Activated CD4-positive, alpha-beta T cell treated with anti-CD3 and anti-CD28 coated beads for 48 hours (primary cell): ENCODE measurements around the gene SAMD4A.
A peak's percentile ranks its signal among the peaks of the same experiment; 100 is the strongest.
"Not testable (repeated sequence)": the region's sequence is repeated elsewhere in the genome, so short reads cannot be mapped to it uniquely, and the experiment has no call there.

ENCODE experiments used
- DNase-seq: peaks from one replicate; pipeline ENCODE4 v3.0.0-alpha.2; 2020

The SAMD4A gene

DNA sequence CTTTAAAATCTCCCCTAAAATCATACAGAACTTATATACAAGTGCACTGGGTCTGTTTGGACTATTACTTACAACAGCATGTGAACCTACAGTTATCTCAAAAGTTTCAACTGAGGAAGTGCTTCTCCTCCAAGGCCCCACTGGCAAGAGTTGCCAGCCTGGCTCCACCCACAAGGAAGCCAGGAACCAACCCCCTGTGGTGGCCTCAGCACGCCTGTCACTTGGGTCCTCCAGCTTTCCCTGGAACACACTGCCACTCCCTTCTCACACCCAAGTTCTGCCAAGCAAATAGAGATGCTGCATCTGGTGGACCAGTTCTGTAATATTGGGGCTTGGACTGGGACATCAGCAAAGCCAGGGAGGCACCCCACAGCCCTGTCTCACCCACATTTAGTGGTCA is 220.3 kb downstream of the SAMD4A start:
- no peak for DNase-seq

DNA sequence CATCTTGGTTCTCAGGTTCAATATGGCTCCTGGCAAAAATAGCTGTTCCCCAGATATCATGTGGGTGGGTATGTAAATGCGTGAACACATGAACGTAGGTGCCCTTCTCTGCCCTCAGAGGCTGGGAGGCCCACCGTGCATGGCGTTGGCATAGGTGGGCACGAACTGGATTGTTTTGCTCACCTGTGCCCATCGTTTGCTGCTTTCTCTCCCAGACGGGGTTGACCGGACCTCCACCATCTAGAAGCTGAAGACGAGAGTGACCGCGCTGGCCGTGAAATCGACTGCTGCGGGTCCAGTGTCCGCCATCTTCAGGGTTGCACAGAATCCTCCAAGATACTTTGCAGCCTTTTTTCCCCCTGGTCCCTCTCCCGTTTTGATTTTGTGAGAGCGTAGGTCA is 221.8 kb downstream of the SAMD4A start:
- DNase-seq, result no peak

DNA sequence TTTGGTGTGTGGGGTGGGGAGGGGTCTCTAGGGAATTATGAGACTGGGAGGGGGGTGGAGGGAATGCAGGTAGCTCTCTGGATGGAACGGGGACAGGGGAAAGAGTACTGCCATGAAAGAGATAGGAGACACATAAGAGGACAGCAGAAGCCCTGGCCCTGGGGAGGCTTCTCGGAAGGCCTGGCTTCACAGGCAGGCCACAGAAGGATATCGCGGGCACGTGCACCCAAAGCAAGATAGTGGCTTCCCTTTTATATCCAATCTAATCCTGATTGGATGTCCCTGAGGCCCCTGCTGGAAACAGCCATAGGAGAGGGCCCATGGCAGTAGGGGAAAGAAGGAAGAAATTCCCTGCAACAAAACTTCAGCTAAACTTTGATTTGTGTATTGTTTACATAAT is 222.2 kb downstream of the SAMD4A start:
- no peak for DNase-seq

DNA sequence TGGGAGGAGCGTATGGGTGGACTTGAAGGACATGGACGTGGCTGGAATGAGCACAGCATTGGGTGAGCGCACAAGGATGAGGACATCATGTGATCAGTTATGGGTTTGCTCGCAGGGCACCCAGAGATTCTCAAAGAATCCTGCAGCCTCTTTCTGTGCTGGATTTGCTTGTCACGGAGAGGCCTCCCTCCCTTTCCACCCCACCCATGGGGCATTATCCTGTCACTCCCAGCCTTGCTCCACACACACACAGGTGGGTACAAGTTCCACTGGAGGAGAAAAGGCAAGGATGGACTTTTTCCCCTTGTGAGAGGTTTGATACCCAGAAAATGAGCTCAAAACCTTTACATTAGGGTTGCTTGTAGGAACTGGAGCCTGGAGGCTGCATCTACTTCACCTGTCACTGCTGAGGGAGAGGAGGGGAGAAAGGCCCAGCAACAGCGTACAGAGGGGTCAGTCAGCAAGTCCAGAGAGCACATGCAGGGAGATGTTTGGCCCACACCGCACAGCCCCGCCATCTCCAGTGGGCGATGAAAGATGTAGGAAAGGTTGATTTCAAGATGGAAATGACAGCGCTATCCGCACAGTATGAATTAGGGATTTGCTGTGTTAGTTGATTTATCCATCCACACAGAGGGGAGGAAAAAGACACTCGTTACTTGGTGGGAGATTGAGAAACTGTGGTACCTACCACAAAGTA is 223.0 kb downstream of the SAMD4A start:
- DNase-seq, result no peak

DNA sequence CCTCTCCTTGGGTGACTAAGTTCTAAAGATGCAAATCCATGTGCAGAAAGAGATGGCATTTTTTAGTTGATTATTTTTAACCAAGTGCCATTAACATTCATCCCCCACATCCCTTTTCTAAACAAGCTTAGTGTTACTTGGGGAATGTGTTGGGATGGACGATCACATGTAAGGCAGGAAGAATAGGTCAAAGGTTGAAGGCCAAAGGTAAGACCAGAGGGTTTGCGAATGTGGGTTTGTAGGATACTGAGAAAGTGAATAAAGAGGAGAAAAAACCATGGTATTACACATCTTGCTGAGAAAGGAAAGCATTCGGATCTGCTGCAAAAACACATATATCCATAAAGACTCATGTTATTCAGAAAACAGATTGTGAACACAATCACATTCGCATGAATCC is 224.1 kb downstream of the SAMD4A start:
- no peak for DNase-seq

DNA sequence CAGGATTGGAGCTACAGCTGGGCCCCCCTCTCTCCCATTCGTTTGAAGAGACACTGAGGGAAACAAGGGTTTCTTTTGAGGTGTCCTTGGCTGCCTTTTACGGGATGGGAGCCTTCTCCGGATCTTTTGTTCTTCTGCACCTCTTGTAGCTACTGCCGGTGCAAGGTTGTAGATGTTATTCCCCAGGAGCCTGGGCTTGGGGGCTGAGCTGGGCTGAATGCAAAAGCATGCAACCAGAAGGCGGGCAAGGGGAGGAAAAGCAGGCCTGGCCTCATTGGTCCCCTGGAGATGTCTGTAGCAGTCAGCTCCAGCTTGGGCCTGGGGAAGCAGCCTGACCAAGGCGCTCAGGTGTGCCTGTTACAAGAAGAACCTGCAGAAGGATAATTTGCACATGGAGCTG is 225.4 kb downstream of the SAMD4A start:
- DNase-seq, result no peak

DNA sequence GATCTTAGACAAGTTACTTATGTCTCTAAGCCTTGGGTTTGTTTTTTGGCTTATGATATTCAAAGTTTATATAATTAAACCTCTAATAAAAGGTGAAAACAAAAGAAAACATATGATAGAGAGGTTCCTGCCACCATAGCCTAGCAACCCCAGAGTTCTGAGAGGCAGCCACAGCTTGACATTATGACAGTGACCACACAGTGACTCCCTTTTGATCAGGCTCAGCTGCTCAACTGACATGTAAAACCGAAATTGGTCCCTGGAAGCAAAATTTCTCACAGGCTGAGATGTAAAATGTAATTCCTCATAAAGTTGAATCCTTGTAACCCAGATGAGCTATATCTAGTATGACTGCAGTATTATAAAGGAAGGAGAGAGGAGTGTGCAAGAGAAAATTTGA is 227.2 kb downstream of the SAMD4A start:
- no peak for DNase-seq

DNA sequence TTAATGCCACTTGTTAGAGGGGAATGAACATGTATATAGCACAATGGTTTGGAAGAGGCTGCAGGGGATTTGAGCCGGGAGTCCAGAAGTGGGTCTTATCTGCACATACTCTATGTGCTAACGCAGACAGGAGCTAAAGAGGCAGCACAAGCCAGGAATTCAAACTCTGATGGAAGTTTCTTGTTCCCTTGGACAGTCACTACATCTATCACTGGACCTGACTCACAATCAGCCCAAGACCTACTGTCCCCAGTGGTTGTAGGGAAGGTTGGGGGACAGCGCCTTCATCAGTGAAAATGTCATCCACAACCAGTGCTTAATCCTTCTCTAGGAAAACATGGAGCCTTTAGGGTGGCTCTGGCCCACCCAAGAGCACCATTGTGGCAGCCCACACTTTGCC is 227.9 kb downstream of the SAMD4A start:
- no peak for DNase-seq

DNA sequence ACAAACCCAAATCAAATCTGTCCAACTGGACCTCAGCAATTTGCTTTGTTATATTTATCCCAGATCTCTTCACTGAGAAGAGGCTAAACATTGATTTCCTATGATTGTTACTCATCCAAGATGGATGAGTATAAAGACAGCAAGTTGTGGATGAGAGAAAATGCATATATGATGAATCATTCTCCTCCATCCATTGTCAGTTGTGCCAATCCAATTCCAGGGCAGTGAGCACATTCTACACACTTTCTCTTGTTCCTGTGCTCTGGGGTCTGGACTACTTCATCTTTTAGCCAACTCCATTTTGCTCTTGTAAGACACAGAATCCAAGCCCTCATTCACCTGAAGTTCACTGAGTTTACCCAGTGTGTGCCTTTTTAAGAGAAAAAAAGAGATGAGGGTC is 230.0 kb downstream of the SAMD4A start:
- DNase-seq, result no peak

DNA sequence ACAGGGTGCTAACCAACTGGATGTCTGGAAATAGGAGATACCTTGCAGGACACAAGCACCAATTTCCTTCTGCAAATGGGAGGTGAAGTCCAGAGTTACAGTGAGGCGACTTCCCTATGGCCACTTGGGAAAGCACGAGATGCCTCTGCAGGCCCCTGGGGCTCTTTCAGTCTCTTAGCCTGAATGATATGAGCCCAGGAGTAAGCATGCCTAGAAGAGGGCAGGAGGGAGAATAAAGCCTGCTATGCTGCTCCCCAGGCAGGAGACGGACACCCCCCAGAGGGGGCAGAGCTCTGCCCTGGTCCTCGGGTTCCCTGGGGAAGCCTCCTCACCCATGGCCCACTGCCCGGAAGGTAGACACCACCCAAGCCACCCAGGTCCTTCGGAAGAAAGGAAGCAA is 230.6 kb downstream of the SAMD4A start:
- no peak for DNase-seq

DNA sequence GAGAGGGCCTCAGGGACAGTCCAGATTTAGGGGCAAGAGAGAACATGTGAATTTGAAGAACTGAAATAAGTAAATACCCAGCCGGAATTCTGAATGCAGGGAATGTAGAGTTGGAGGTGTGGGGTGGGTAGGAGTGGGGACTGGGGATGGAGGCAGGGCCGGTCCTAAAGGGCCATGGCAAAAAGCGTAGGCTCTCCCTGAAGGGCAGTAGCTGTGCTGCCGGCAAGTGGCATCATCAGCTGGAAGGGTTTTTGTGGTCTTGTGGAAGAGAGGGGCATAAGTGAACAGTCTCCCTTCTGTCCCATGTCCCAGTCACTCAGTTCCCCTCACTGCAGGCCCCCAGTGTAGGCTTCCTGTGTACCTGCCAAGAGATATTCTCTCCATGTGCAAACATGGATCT is 231.1 kb downstream of the SAMD4A start:
- DNase-seq, result no peak

DNA sequence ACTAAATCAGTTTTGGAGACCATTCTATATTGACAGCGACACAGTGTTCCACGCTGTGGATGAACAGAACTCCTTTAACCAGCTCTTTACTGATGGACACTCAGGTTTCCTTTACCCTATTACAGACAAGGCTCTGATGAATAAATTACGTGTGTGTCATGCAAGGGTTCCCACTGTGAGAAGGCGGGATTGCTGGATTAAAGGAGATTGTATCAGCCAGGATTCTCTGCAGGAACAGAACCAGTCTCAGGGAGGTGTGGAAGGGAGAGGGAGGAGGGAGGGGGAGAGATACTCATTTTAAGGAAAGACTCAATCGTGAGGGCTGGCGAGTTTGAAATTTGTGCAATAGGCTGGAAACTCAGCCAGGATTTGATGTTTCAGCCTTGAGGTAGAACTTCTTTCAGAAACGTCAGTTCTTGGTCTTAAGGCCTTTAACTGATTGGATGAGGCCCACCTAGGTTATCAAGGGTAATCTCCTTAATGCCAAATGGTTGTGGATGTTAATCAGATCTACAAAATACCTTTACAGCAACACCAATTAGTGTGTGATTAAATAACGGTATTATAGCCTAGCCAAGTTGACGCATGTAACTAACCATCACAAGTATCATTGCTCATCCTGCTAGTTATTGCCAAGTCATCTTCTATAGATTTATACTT is 231.7 kb downstream of the SAMD4A start:
- no peak for DNase-seq

DNA sequence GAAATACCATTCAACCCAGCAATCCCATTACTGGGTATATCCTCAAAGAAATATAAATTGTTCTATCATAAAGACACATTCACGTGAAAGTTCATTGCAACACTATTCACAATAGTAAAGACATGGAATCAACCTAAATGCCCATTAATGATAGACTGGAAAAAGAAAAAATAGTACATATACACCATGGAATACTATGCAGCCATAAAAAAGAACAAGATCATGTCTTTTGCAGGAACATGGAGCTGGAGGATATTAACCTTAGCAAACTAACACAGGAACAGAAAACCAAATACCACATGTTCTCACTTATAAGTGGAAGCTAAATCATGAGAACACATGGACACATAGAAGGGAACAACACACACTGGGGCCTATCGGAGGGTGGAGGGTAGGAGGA is 234.6 kb downstream of the SAMD4A start:
- not testable (repeated sequence) for DNase-seq

DNA sequence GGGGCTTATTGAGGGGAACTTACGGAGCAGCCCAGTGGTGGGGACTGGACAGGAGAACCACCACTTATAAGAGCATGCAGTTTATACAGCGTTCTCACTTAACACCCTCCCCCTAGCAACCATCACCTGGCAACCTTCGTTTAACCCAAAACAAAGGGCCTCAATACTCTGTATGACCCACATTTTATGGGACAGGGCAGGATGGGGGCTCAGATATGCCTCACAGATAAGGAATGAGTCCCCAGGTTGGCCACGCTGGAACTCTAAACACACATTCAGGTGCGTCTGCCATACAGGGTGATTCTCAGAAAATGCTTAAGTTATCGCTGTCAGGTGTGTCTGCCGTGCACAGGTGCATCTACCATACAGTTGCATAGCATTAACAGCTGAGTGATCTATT is 236.5 kb downstream of the SAMD4A start:
- DNase-seq, result no peak

DNA sequence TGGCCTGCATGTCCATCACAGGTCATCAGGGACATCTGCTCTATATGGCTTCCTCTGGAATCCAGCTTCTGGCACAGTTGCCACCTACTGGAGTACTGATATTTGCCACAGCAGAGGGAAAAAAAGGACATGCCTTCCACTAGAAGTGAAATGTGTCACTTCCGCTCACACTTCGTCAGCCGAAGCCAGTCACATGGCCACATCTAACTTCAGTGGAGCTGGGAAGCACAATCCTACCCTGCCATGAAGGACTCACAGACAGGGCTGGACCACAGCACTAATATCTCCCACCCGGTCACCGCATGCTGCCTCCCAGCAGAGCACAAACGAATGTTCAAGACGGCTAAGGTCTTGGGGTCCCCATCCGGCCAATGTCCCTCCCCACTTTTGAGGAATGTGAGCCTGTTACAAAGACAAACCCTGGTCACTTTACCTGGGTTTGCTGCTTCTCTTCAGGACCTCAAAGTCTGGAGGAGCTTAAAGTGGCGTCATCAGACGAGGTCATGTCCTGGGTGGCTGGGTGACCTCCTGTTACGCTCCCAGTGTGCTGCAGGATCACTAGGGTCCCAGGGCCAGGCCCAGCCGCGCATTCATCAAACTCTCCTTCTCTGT is 237.1 kb downstream of the SAMD4A start:
- DNase-seq, result no peak

DNA sequence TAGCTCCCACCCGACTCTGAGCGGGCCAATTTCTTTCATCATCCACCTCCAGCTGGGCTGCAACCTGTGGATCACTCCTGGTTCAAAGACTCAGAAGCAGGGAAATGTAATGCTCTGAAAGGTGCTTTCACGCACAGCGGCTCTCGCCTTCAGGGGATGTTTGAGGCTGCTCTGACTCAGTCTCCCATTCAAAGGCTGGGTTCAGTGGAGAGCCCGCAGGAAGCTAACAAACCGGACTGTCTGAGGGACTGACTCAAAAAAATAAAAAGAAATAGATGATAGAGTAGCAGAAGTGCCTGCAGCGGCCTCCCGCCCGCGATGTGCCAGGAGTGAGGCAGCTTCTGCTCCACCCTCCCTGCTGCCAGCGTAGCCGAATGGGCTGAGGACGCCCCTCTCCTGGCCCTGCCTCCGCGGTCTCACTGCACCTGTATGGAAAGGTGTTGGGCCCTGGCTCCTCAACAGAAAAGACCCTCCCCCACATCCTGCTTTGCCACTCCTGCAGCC is 237.7 kb downstream of the SAMD4A start:
- DNase-seq, result no peak

DNA sequence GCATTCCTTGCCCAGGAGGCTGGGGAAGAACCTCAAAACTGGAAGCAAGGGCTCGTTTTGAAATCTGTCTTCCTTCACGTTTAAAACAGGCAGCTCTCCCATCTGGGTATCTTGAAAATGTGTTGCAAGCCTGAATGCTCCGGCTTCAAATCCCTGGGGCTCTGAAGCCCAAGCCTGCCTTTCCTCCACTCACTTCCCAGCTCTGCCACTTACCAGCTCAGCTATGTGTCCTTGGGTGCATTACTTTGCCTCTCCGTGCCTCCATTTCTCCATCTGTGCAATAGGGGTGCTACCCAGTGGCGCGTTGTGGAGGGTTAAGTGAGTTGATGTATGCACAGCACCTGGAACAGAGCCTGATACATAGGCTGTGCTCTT is 238.1 kb downstream of the SAMD4A start:
- no peak for DNase-seq

DNA sequence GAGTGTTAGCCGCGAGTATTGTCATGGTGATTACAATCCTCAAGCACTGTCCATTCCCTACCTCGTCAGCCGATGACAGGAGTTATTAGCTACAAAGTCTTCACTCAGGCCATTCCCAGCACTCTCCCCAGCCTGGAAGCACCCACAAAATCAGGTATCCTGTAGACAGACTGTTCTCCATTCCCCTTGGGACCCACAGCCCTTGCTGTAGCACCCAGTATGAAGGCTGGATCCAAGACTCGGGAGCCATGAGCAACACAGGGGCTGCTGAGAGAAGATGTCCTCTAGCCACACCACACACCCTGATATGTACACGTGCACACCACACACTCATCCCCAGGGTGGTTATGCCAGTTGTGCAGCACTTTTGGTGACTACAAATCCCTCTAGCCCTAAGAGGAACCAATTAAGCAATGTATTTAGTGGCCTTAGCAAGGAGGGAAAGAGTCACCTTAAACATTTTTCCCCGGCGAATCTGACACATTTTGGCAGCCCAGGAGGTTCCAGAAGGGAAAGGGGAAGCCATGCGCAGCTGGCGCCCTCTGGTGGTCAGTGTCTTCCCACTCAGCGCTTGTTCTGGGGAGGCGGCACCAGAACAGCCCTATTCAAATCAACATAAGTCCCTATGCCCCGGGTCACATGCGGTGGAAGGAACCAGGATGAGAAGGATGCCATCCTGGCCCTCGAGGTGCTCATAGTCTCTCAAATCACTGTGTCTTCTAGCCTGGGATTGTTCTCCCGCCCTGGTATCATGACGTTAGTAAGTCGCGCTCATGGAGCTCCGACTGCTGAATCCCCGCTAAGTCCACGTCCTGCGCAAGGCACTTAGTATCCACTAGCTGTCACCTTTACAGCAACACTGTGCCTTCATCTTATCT is 238.8 kb downstream of the SAMD4A start:
- peak; percentile 88 for DNase-seq

DNA sequence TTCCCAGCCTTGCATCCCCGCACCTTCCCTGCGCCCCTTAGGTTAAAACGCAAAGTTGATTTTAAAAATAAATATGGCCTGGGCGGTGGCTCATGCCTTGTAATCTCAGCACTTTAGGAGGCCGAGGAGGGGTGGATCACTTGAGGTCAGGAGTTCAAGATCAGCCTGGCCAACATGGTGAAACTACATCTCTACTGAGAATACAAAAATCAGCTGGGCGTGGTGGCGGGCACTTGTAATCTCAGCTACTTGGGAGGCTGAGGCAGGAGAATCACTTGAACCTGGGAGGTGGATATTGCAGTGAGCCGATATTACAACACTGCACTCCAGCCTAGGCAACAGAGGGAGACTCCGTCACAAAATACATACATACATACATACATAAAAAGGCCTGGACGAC is 239.7 kb downstream of the SAMD4A start:
- DNase-seq, result no peak

DNA sequence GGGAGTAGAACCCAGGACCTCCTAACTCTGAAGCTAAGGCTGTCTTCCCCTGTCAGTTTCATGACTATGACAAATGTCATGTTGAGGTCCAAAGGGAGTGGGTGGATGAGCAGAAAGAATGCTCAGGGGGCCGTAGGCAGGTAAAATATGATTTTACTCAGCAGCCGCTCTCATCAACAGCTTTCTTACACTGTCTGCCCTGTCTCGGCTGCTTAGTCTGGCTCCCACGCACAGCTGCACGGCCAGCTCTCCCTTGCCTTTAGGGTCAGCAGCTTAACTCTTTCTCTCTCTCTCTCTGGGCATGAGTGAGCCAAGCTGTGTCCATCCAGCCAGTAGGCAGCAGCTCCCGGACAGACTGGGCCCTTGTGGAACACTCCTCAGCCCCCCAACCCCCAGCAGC is 240.5 kb downstream of the SAMD4A start:
- no peak for DNase-seq

DNA sequence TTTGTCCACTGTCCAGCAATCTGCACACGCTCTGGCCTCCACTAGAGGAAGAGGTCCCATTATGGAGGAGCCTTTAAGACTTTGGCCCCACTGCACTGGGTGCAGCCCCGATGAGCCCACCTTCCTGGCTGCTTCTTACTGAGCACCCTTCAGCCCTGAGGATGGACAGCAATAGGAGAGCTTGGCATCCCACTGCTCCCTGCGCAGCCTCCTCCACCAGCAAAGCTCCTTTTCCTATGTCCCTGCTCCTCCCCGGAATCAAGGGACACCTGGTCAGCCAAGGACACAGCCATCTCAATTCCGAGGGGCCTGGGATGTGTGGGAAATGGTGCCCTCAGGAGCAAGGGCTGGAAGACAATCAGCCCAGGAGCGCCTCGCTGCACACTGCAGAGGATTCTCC is 241.0 kb downstream of the SAMD4A start:
- no peak for DNase-seq

DNA sequence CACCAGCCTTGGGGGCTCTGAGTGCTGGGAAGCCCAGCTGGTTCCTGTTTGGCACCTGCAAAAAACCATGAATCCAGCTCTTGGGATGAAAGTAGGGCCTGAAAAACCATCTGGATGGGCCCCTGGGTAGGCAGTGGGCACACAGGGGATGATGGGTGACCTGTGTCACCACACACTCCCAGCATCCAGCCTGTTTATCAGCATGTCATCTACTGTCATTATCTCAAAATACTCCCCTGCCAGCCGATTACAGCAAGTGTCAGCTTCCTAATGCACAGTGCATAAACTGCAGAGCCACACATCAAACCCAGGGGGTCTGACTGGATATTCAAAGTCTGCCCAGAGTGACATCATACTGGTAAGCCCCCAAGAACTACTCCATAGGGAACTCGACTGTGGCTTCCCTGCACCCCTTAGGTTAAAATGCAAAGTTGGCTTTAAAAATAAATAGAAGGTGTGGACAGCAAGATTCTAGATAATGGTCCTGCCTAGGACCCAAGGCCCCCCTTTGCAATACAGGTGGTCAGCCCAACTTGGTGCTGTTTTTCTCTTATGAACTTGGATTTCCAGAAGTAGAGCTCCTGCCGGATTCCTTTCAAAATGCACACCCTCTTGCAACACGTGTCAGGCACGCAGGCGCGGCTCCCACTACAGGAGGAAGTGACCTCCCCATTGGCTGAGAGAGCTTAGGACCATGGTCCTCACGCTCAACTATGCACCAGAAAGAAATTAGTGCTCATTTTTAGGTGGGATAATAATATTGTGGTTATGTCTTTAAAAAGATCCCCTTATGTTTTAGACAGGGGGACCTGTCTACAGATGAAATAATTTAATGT is 241.6 kb downstream of the SAMD4A start:
- DNase-seq, result no peak
